Smooth muscle cell (in vitro differentiated cells): ENCODE measurements around the gene EGLN3. TPM values are rescaled to one million over a fixed set of nuclear protein-coding genes. Genes with fewer than 3 reads are reported as not detected.
"Not testable (repeated sequence)": the region's sequence is repeated elsewhere in the genome, so short reads cannot be mapped to it uniquely, and the experiment has no call there.

Experiments
- DNase-seq: peaks from one replicate; lab custom pipeline; 2025; ENCODE audit not compliant: unreplicated experiment; lab: John Stamatoyannopoulos, UW
- H2AFZ ChIP-seq: fragments of 200-600 bp; sonication (generic); 2 replicates; pipeline ENCODE4 v1.6.0; 2016; ENCODE audit warnings: antibody characterized with exemption, low read depth, mild to moderate bottlenecking
- H3F3A ChIP-seq: fragments of 200-600 bp; sonication (generic); 2 replicates; pipeline ENCODE4 v1.6.0; 2017; ENCODE audit warnings: antibody characterized with exemption, low read depth
- H3K27ac ChIP-seq: fragments of 200-600 bp; sonication (generic); 2 replicates; pipeline ENCODE4 v1.5.1; 2016; ENCODE audit warnings: low read depth, mild to moderate bottlenecking
- H3K27me3 ChIP-seq: fragments of 200-600 bp; sonication (generic); 2 replicates; pipeline ENCODE4 v1.6.1; 2016; ENCODE audit warnings: low read depth, mild to moderate bottlenecking
- H3K36me3 ChIP-seq: fragments of 200-600 bp; sonication (generic); 2 replicates; pipeline ENCODE4 v1.5.1; 2016; ENCODE audit warnings: low read depth
- H3K4me1 ChIP-seq: fragments of 200-600 bp; sonication (generic); 2 replicates; pipeline ENCODE4 v1.5.1; 2016; ENCODE audit warnings: low read depth
- H3K4me2 ChIP-seq: fragments of 200-600 bp; sonication (generic); 2 replicates; pipeline ENCODE4 v1.6.0; 2016; ENCODE audit warnings: mild to moderate bottlenecking
- H3K4me3 ChIP-seq: fragments of 200-600 bp; sonication (generic); 2 replicates; pipeline ENCODE4 v1.5.1; 2016; ENCODE audit warnings: mild to moderate bottlenecking
- H3K79me2 ChIP-seq: fragments of 200-600 bp; sonication (generic); 2 replicates; pipeline ENCODE4 v1.6.0; 2016; ENCODE audit warnings: low read depth, mild to moderate bottlenecking
- H3K9ac ChIP-seq: fragments of 200-600 bp; sonication (generic); 2 replicates; pipeline ENCODE4 v1.6.0; 2016; ENCODE audit warnings: low read depth
- H3K9me3 ChIP-seq: fragments of 200-600 bp; sonication (generic); replicated peaks from 2 replicates; pipeline ENCODE4 v1.5.1; 2016; ENCODE audit warnings: low read depth
- H4K20me1 ChIP-seq: fragments of 200-600 bp; sonication (generic); 2 replicates; pipeline ENCODE4 v1.6.0; 2016; ENCODE audit warnings: low read depth
- CTCF ChIP-seq: fragments of 200-600 bp; sonication (generic); IDR thresholded peaks from 2 replicates; pipeline ENCODE4 v1.5.1; 2017; ENCODE audit warnings: borderline replicate concordance, mild to moderate bottlenecking, antibody characterized with exemption; ENCODE audit not compliant: insufficient read depth, poor library complexity, severe bottlenecking
- WGBS: methylation state at CpG from one replicate; pipeline ENCODE4 v1.1.7; 2016; ENCODE audit warnings: low lambda C conversion rate; 5-methylcytosine and 5-hydroxymethylcytosine counted together
- polyA plus RNA-seq: library from polyadenylated mRNA; unstranded; fragments of >200 nt; fragmentation: Nextera tagmentation; extraction: Ambion mirVana; gene quantifications from 2 replicates; pipeline ENCODE4 v1.2.1, GENCODE V29; 2016
- total RNA-seq: library from RNA; depleted of rRNA; stranded (reverse); fragments of >200 nt; gene quantifications from 2 replicates; pipeline ENCODE4 v1.2.3, GENCODE V29; 2014

Gene EGLN3
- total and polyA plus RNA-seq, 2 experiments from 2014 or later = 127 to 146 TPM

GRCh38 chr14:33929799-33930408 is 21.0 kb downstream of the EGLN3 start:
- Histone ChIP-seq H3K9ac (no peak overlapping the region), H3F3A (peaks cover 20% of the 10 kb centered on the region), H3K9me3 (no peaks in the 10 kb centered on the region), H3K27me3 (no peaks in the 10 kb centered on the region), H3K36me3 (peaks cover 21% of the 10 kb centered on the region), H3K27ac (peak overlapping the region; percentile 49), H2AFZ (no peak overlapping the region), H3K4me2 (no peak overlapping the region), H3K4me3 (no peak overlapping the region), H4K20me1 (peaks cover 86% of the 10 kb centered on the region), H3K79me2 (peaks cover 24% of the 10 kb centered on the region), H3K4me1 (peaks cover 51% of the 10 kb centered on the region)
- no peak for DNase-seq
- TF ChIP-seq CTCF = no peak
- 73% methylated on average over 2 of the region's 2 CpGs for WGBS

GRCh38 chr14:33928895-33929294 is 22.0 kb downstream of the EGLN3 start:
- no peak overlapping the region for H2AFZ ChIP-seq
- no peaks in the 10 kb centered on the region for H3K27me3 ChIP-seq
- peak overlapping the region; percentile 31 for H3K27ac ChIP-seq
- no peak overlapping the region for H3K9ac ChIP-seq
- 72% methylated on average over 8 of the region's 8 CpGs for WGBS
- peaks cover 28% of the 10 kb centered on the region for H3K36me3 ChIP-seq
- no peak overlapping the region for H3K4me2 ChIP-seq
- H3K4me1 ChIP-seq = peaks cover 41% of the 10 kb centered on the region
- H4K20me1 ChIP-seq = peaks cover 76% of the 10 kb centered on the region
- H3K4me3 ChIP-seq = no peak overlapping the region
- DNase-seq = no peak
- peaks cover 14% of the 10 kb centered on the region for H3K79me2 ChIP-seq
- no peaks in the 10 kb centered on the region for H3K9me3 ChIP-seq
- H3F3A ChIP-seq = peaks cover 11% of the 10 kb centered on the region
- TF ChIP-seq CTCF = no peak

- no peak overlapping the region for H2AFZ ChIP-seq
- peaks cover 67% of the 10 kb centered on the region for H4K20me1 ChIP-seq
- 55% methylated on average over 4 of the region's 4 CpGs for WGBS
- H3K27me3 ChIP-seq = no peaks in the 10 kb centered on the region
- no peak for TF ChIP-seq CTCF
- no peak overlapping the region for H3K4me2 ChIP-seq
- no peak overlapping the region for H3K9ac ChIP-seq
- H3K36me3 ChIP-seq = peaks cover 28% of the 10 kb centered on the region
- peak overlapping the region; percentile 31 for H3K27ac ChIP-seq
- H3F3A ChIP-seq = peaks cover 11% of the 10 kb centered on the region
- H3K4me3 ChIP-seq = no peak overlapping the region
- peaks cover 12% of the 10 kb centered on the region for H3K79me2 ChIP-seq
- no peaks in the 10 kb centered on the region for H3K9me3 ChIP-seq
- DNase-seq = no peak
- H3K4me1 ChIP-seq = peaks cover 31% of the 10 kb centered on the region
These were observed 22.9 kb downstream of the EGLN3 start for GRCh38 chr14:33927944-33928343.

GRCh38 chr14:33926967-33927366 is 23.9 kb downstream of the EGLN3 start:
- H3K9ac ChIP-seq, H3K4me2 ChIP-seq, H3K4me3 ChIP-seq, H3K27me3 ChIP-seq, DNase-seq, H2AFZ ChIP-seq, H3K9me3 ChIP-seq, H3K27ac ChIP-seq, H3K79me2 ChIP-seq: not testable (repeated sequence)
- peaks cover 28% of the 10 kb centered on the region for H3K36me3 ChIP-seq
- 81% methylated on average over 4 of the region's 4 CpGs for whole genome bisulfite sequencing
- peaks cover 57% of the 10 kb centered on the region for H4K20me1 ChIP-seq
- H3F3A ChIP-seq = peaks cover 11% of the 10 kb centered on the region
- H3K4me1 ChIP-seq = peaks cover 22% of the 10 kb centered on the region
